GM18499 (cell line): ENCODE data around the gene CCRL2.
"Not testable (repeated sequence)": the region's sequence is repeated elsewhere in the genome, so short reads cannot be mapped to it uniquely, and the experiment has no call there.

Experiments
- ATAC-seq: cut with Tn5 transposase; IDR thresholded peaks from one replicate; pipeline ENCODE4 v1.9.1; 2021; ENCODE audit warnings: moderate number of reproducible peaks; ENCODE audit not compliant: insufficient read depth, unreplicated experiment

CCRL2 gene

DNA sequence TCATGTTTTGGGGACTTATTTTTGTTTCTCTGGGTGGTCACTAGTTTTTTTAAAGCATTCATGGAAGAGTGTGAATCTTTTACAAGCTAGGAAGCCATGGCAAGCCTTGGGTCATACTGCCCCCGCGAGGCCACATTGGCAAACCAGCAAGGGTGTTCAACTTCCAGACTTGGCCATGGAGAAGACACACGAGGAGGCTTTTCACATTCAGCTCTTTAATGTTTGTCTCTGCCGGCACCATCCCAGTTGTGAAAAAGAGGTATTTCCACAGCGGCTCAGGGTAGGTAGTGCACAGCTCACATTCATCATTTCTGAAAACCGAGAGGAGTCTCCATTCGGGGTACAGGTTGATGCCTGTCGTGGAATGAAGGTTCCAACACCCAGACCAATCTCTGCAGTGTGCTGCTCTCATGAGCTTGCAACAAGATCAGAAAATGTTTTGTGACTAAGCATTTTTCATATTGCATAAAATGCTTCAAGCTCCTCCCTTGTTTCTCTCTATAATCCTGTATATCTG, 28.6 kb upstream of the CCRL2 start:
- ATAC-seq: no peak

DNA sequence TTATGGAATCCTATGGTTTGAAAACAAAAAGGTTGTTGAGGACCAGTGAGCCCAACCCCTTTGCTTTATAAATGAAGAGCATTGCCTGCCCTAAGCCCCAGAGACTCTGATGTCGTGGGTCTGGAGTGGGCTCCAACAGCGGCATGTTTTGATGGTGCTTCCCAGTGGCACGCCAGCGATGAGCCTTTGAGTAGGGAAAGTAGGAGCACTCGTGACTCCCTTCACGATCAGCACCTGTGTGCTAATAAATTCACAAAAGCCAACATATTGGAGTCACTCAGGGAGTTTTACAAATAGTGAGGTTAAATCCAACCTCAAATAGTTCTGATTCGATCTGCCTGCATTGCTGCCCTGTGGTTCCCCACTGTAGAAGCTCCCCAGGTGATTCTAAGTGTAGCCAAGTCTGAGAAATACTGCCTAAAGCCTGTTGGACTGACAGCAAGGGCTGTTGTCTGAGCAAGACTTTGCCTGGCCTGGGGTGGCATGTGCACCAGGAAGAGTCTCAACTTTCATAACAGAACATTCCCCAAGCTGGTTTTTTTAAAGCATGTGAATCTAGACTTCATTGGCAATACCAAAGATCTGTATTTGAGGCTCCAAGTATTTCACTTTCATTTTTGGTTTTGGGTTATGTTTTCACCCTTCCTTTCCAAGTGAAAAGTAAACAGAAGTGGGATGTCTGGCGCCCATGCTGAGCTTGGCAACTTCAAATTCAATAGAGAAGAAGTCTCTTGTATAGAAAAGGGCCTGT, 26.4 kb upstream of the CCRL2 start:
- ATAC-seq: no peak

- ATAC-seq: no peak
These were observed 25.4 kb upstream of the CCRL2 start for GRCh38 chr3:46381625-46382024.

- ATAC-seq: no peak
These were observed 23.7 kb upstream of the CCRL2 start for GRCh38 chr3:46383211-46383950.

DNA sequence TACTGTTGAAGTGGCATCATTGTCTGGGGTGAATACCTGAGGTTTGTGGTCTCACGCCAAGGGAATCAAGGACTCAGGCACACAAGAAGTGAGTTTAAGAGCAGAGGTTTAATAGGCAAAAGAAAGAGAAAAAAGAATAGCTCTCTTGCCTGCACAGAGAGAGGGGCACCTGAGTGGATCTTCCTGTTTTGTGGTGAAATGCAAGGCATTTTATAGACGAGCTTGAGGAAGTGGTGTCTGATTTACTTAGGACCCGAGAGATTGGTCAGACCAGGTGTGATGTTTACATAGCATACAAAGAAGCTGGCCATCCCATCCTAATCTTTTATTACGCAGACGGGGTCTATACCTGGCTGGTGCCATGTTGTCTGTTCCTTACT, 23.1 kb upstream of the CCRL2 start:
- ATAC-seq: no peak

DNA sequence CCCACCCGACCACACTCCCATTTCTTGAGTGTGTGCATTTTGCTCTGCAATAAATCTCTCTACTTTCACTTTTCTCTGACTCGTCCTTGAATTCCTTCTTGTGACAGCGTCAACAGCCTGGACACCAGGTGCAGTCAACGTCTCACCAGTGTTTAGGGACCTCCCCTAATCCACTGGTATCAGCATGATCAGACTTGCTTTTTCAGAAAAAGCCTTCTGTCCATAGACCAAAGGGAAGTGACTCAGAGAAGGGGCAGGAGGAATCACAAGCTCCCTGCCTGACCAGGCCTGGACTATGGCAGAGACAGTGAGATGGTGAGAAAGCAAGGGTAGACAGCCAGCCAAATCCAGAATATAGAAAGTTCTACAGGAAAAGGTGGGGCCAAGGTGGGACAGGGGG, 20.9 kb upstream of the CCRL2 start:
- ATAC-seq: no peak

GRCh38 chr3:46388847-46389246, 18.2 kb upstream of the CCRL2 start:
- not testable (repeated sequence) for ATAC-seq

DNA sequence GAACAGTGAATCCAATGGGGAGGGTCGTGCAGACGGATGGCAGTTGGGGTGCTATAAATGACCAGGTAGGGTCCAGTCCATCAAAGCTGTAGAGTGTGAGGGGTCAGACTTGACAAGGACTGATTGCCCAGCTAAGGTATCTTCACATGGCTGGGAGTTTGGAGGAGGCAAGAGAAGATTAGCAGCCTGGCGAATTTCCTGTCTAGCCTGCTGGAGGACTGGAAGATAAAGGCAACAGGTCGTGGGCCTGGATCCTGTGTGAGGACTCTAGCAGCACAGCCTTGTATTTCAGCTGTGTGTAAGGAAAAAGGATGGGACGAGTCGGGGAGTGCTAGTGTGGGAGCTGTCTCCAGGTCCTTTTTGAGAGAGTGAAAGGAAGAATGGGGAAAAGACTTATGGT, 17.8 kb upstream of the CCRL2 start:
- no peak for ATAC-seq

GRCh38 chr3:46391526-46391925, 15.5 kb upstream of the CCRL2 start:
- ATAC-seq: not testable (repeated sequence)

DNA sequence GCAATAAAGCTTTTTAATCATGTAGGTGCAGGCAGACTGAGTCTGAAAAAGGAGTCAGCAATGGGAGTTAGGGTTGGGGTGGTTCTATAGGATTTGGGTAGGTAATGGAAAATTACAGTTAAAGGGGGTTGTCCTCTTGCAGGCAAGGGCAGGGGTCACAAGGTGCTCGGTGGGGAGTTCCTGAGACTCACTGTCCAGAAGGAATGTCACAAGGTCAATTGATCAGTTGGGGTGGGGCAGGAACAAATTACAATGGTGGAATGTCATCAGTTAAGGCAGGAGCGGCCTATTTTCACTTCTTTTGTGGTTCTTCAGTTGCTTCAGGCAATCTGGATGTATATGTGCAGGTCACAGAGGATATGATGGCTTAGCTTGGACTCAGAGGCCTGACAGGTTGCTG, 14.0 kb upstream of the CCRL2 start:
- no peak for ATAC-seq

DNA sequence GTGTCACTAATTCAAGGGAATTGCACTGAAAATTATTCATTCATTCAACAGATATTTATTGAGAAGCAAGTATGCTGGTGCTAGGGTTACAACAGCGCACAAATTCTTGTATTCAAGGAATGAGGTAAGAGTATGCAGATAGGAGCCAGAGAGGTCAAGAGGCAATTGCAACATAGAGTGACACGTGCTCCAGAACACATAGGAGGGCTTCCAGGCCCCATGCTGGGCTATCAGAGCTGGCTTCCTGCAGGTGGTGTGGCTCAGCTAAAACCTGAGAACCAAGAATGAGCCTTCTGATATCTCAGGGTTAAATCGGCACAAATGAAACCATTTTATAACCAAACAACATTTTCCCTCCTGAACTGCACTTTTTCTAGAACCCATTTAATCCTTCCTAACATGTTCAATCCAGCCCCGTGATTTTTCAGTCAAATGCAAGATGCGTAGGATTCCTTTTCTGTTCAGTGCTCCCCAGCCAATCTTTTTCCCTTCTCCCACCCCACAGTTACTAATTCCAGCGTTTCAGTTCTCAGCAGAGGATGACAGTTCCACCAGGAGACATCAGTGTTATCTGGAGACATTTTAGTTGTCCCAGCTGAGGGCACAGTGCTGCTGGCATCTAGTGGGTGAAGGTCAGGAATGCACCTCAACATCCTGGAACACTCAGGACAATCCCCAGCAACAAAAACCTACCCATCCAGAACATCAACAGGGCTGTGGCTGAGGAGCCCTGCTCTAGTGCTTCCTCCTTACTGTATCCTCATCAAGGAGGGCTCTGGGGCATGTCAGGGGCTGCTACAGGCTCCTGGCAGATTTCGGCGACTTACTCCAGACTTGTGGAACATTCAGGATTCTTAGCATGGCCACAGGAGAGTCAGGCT, 13.3 kb upstream of the CCRL2 start:
- ATAC-seq: no peak

- ATAC-seq: no peak
These were observed 11.8 kb upstream of the CCRL2 start for GRCh38 chr3:46395210-46395661.

GRCh38 chr3:46395766-46396530, 11.1 kb upstream of the CCRL2 start:
- no peak for ATAC-seq

DNA sequence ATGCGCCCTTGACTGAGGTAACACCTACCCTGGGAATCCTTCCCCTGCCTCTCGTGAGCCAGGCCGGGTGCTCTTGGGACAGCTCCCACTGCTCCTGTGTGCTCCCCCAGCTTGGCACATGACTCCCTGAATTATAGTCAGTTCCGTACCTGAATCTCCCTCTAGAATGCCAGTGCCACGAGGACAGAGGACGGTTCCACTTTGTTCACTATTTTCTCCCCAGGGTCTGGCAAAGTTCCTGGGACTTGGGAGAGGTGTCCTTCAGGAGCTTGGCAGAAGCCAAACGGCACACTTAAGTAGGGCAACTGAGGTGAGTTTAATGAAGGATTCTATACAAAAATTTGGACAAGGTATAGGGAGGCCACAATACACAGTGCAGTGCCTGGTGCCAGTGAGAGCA, 9.9 kb upstream of the CCRL2 start:
- no peak for ATAC-seq

DNA sequence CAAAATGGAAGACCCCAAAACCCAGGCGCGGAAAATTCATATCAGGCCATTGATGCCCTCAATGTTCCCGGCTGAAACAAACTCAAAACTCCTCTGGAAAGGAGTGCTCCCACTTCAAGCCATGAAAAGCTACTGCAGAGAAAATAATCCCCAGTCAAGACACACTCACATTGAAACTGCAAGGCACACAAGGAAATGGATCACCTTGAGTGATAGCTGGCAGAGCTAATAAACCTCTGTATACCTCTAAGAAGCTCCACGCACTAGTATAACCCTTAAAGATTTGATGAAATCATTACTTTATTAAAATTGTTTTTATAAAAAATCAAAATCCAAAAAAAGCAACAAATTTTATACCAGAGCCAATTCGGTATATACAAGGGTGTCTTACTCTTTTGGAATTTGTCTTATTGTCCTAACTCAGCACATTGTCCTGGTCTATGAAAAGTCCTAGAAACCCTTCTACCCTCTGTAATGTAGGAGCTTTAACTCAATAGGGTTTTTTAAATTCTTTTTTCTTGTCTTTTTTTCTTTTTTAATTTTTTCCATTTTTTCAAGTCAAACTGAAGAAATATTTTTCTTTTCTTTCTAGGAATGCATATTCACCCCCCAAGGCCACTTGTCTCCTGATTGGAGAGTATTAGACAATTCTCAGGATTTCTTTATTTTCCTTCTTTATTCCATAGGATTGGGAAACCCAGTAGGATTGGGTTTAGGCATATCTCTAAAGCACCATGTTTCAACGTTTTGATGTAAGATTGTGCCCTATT, 8.7 kb upstream of the CCRL2 start:
- ATAC-seq: no peak

DNA sequence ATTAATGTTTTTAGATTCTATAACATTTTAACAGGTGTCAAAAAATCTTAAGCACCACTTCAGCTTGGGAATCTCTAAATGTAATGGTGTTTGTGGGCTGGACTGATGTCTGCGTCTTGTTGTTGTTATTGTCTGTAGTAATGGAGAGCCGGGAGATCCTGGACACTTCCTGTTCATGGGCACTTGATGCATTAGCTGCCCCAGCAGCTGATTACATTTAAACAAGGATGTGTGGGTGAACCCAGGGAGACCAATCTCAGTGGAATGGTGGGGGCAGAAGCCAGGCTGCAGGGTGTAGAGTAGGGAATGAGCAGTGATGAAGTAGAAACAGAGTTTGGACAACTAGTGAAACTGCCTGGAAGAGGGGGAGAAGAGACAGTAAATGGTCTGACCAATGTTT, 8.0 kb upstream of the CCRL2 start:
- no peak for ATAC-seq

GRCh38 chr3:46399557-46399956, 7.5 kb upstream of the CCRL2 start:
- no peak for ATAC-seq

DNA sequence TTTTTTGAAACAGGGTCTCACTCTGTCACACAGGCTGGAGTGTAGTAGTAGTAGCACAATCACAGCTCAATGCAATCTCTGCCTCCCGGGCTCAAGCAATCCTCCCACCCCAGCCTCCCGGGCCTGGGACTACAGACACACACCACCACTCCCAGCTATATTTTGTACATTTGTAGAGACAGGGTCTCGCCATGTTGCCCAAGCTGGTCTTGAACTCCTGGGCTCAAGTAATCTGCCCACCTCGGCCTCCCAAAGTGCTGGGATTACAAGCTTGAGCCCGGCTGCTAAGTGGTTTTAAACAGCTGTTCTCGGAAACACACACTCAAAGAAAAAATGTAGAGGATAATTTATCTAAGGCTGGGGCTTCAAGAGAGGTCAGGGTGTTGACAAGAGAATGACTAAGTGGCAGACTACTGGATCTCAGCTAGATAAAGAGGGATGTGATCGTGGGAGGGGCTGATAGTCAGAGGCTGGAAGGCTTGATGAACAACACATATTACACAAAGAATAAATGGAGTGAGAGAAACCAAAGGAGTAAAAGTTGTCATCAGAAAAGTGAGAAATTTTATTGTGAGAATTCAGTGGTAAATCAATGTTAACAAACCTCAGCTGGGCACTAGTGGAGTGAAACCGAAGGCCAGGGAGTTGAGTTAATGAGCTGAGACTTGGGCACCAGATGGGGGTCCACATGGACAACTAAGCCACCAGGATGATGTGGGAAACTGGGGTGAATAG, 6.9 kb upstream of the CCRL2 start:
- no peak for ATAC-seq

DNA sequence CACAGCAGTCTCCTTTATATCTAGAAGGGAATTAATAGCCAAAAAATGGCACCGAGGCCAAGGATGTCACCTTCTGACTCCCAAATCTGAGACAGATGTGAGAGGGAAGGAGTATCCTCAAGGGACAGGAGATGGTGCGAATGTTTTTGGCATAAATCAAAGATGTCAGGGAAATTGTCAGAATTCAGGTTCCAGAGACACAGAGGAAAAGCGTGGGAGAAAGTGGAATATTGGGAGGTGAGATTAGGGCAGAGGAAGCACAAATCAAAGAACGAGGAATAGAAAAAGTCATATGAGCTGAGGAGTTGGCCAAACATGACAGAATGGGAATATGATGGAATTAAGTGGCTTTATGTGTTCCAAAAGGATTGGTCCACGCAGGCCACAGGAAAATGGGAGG, 6.2 kb upstream of the CCRL2 start:
- no peak for ATAC-seq
